HCT116 (cell line): ENCODE measurements around the gene ALCAM. TPM values are rescaled to one million over a fixed set of nuclear protein-coding genes. Genes with fewer than 3 reads are reported as not detected.

ENCODE experiments used
- ATAC-seq: fragments of 200-7000 bp; cut with Tn5 transposase; 2 replicates; pipeline ENCODE4 v1.9.1; 2020; ENCODE audit warnings: mild to moderate bottlenecking, moderate library complexity
- BruUV-seq: library from RNA; stranded (reverse); fragments of 400-500 nt; replicated peaks from 2 replicates; lab custom pipeline; 2021; lab: Mats Ljungman, UMichigan
- CTCF ChIA-PET: fragments of 300-600 bp; sonication (Branson Sonifier 250); formaldehyde crosslinking; loops from one replicate; lab custom pipeline; 2021; ENCODE audit warnings: antibody characterized with exemption; lab: Charles Lee
- POLR2A ChIA-PET: fragments of 300-600, 350-600 bp; sonication (Branson Sonifier 250); formaldehyde crosslinking; loops from one replicate; lab custom pipeline; 2021; ENCODE audit warnings: antibody characterized with exemption; lab: Charles Lee
- RAD21 ChIA-PET, 2 experiments: fragments of 300-600 bp; sonication (Branson Sonifier 250); formaldehyde crosslinking; loops; one replicate each; lab custom pipeline; 2023; ENCODE audit warnings: low total read pairs in 2 of 2; ENCODE audit not compliant: uncharacterized antibody in 2 of 2, unreplicated experiment in 2 of 2, low non-redundant PET in 1 of 2; lab: Charles Lee
- DNase-seq: peaks from one replicate; pipeline ENCODE4 v3.0.0-alpha.2; 2010; ENCODE audit warnings: low read depth, low spot score
- H2AFZ ChIP-seq: fragments of 200-600 bp; shearing (Covaris generic), sonication (generic); 2 replicates; pipeline ENCODE4 v1.6.1; 2017; ENCODE audit warnings: low read depth, mixed run types, mixed read lengths, antibody characterized with exemption, low read length; ENCODE audit not compliant: poor library complexity, severe bottlenecking
- H3K27ac ChIP-seq: 2 replicates; pipeline ENCODE4 v1.5.1; 2012; ENCODE audit warnings: low read depth, low read length
- H3K27me3 ChIP-seq: fragments of 200-600 bp; sonication (generic); 2 replicates; pipeline ENCODE4 v1.6.1; 2016; ENCODE audit warnings: mixed run types, low read length, mixed read lengths; ENCODE audit not compliant: insufficient read depth
- H3K36me3 ChIP-seq, 2 experiments: fragments of 200-500 bp in 1 of 2; fragments of 200-600 bp in 1 of 2; sonication (Bioruptor generic) in 1 of 2; sonication (generic) in 1 of 2; 2 replicates each; pipeline versions ENCODE4 v1.5.1 to v1.6.1; 2014 to 2016; ENCODE audit warnings: low read length in 2 of 2, inconsistent platforms in 1 of 2, mixed read lengths in 1 of 2, mixed run types in 1 of 2; ENCODE audit not compliant: insufficient read depth in 2 of 2, control insufficient read depth in 1 of 2
- H3K4me1 ChIP-seq, 2 experiments: fragments of 200-600 bp in 1 of 2; sonication (generic) in 1 of 2; 2 replicates each; pipeline versions ENCODE4 v1.5.1 to v1.6.1; 2012 to 2017; ENCODE audit warnings: low read length in 2 of 2, inconsistent platforms in 1 of 2, mild to moderate bottlenecking in 1 of 2, mixed read lengths in 1 of 2, mixed run types in 1 of 2, moderate library complexity in 1 of 2; ENCODE audit not compliant: insufficient read depth in 2 of 2, control insufficient read depth in 1 of 2
- H3K4me2 ChIP-seq: fragments of 200-600 bp; sonication (generic); 2 replicates; pipeline ENCODE4 v1.6.1; 2017; ENCODE audit warnings: mixed run types, low read length, mixed read lengths
- H3K4me3 ChIP-seq, 2 experiments: fragments of 200-600 bp in 1 of 2; sonication (generic) in 1 of 2; replicated peaks in 1 of 2; 2 replicates each; pipeline ENCODE4 v1.5.1; 2011 to 2016; ENCODE audit warnings: low read length in 2 of 2, control low read depth in 1 of 2, low read depth in 1 of 2, mild to moderate bottlenecking in 1 of 2, mixed read lengths in 1 of 2, mixed run types in 1 of 2
- H3K79me2 ChIP-seq: fragments of 200-600 bp; sonication (generic); 2 replicates; pipeline ENCODE4 v1.6.1; 2017; ENCODE audit warnings: mild to moderate bottlenecking, mixed run types, low read length, moderate library complexity, mixed read lengths; ENCODE audit not compliant: insufficient read depth
- H3K9ac ChIP-seq: fragments of 200-600 bp; sonication (generic); 2 replicates; pipeline ENCODE4 v1.6.1; 2016; ENCODE audit warnings: low read length, mixed read lengths
- H3K9me2 ChIP-seq: fragments of 200-600 bp; sonication (generic), shearing (Covaris generic); 2 replicates; pipeline ENCODE4 v1.6.1; 2017; ENCODE audit warnings: mixed run types, mild to moderate bottlenecking, moderate library complexity; ENCODE audit not compliant: insufficient read depth
- H3K9me3 ChIP-seq, 2 experiments: fragments of 200-500 bp in 1 of 2; fragments of 200-600 bp in 1 of 2; sonication (Bioruptor generic) in 1 of 2; sonication (generic) in 1 of 2; 2 replicates each; pipeline ENCODE4 v1.6.1; 2014 to 2017; ENCODE audit warnings: low read length in 2 of 2, mixed read lengths in 2 of 2, inconsistent platforms in 1 of 2, low read depth in 1 of 2, mild to moderate bottlenecking in 1 of 2, mixed run types in 1 of 2, moderate library complexity in 1 of 2; ENCODE audit not compliant: control insufficient read depth in 1 of 2, insufficient read depth in 1 of 2
- H4K20me1 ChIP-seq: fragments of 200-600 bp; sonication (generic), shearing (Covaris generic); 2 replicates; pipeline ENCODE4 v1.6.1; 2017; ENCODE audit warnings: mixed run types, mild to moderate bottlenecking, moderate library complexity; ENCODE audit not compliant: insufficient read depth
- CBX3 ChIP-seq: IDR thresholded peaks from 2 replicates; pipeline ENCODE4 v1.6.1; 2012; ENCODE audit warnings: low read depth
- CEBPB ChIP-seq: IDR thresholded peaks from 2 replicates; pipeline ENCODE4 v1.6.1; 2012; ENCODE audit warnings: low read depth
- EGR1 ChIP-seq: IDR thresholded peaks from 2 replicates; pipeline ENCODE4 v1.6.1; 2012; ENCODE audit warnings: low read depth
- FOSL1 ChIP-seq: IDR thresholded peaks from 2 replicates; pipeline ENCODE4 v1.6.1; 2012; ENCODE audit warnings: low read depth
- JUND ChIP-seq: IDR thresholded peaks from 2 replicates; pipeline ENCODE4 v1.6.1; 2012
- MAX ChIP-seq: IDR thresholded peaks from 2 replicates; pipeline ENCODE4 v1.6.1; 2012
- POLR2AphosphoS5 ChIP-seq: IDR thresholded peaks from 2 replicates; pipeline ENCODE4 v1.6.1; 2011; ENCODE audit warnings: mild to moderate bottlenecking, low read depth, low read length, moderate library complexity
- RAD21 ChIP-seq: IDR thresholded peaks from 2 replicates; pipeline ENCODE4 v1.6.1; 2012; ENCODE audit warnings: low read depth, mild to moderate bottlenecking
- ZBTB33 ChIP-seq: IDR thresholded peaks from 2 replicates; pipeline ENCODE4 v1.6.1; 2011; ENCODE audit warnings: mild to moderate bottlenecking, low read length, moderate library complexity; ENCODE audit not compliant: insufficient replicate concordance; ENCODE audit errors: extremely low read depth
- ZNF274 ChIP-seq: fragments of 200-500 bp; sonication (Bioruptor generic); IDR thresholded peaks from 2 replicates; pipeline ENCODE4 v1.6.1; 2014; ENCODE audit warnings: mild to moderate bottlenecking, low read depth, low read length, inconsistent platforms
- intact Hi-C: fragments of 100-400 bp; cut with micrococcal nuclease; formaldehyde crosslinking; loops from 2 replicates; pipeline ENCODE4 v1.10.0; 2022
- total RNA-seq: library from RNA; stranded (reverse); gene quantifications from one replicate; pipeline ENCODE4 v1.2.1, GENCODE V29; 2021; ENCODE audit not compliant: unreplicated experiment

Gene ALCAM
- total RNA-seq, 1 experiment from 2014 or later, result 56.7 TPM

- BruUV-seq, result no TSS peak
- no peak overlapping the region for H3K27ac ChIP-seq
- peaks cover 29% of the 10 kb centered on the region; the same call in 1 of the 2 replicates for H3K79me2 ChIP-seq
- H3K27me3 ChIP-seq, result no peaks in the 10 kb centered on the region
- ATAC-seq, result no peak
- CTCF ChIA-PET, result no interaction called here
- H3K4me3 ChIP-seq, result no peak overlapping the region
- intact Hi-C loops, result no loop called here
- no peaks in the 10 kb centered on the region; the same call in 1 of the 2 replicates for H3K9me2 ChIP-seq
- H3K9me3 ChIP-seq, result no peaks in the 10 kb centered on the region
- no peaks in the 10 kb centered on the region for H3K36me3 ChIP-seq
- no peak overlapping the region for H2AFZ ChIP-seq
- TF ChIP-seq JUND (no peak), CBX3 (no peak), EGR1 (no peak), CEBPB (no peak), ZNF274 (no peak), RAD21 (no peak), MAX (no peak), FOSL1 (no peak), POLR2AphosphoS5 (no peak), ZBTB33 (no peak)
- TF ChIP-seq, all 23 proteins: peak for 0
- no peak overlapping the region for H3K9ac ChIP-seq
- ChIA-PET POLR2A (no interaction called here), RAD21 (no interaction called here)
- H3K4me2 ChIP-seq, result no peak overlapping the region
- no peak for DNase-seq
- H4K20me1 ChIP-seq, result no peaks in the 10 kb centered on the region
- no peaks in the 10 kb centered on the region for H3K4me1 ChIP-seq
Observed at GRCh38 chr3:105422645-105423044, 55.9 kb downstream of the ALCAM start.
